GM23338 (cell line): Measurements from ENCODE around the gene CNTNAP2. TPM values are rescaled to one million over a fixed set of nuclear protein-coding genes. Genes with fewer than 3 reads are reported as not detected.

Experiments used
- ATAC-seq: fragments of 200-7000 bp; cut with Tn5 transposase; 3 replicates; pipeline ENCODE4 v1.9.1; 2020
- DNase-seq: peaks from one replicate; pipeline ENCODE4 v3.0.0-alpha.2; 2015; ENCODE audit warnings: low spot score
- H2AFZ ChIP-seq: fragments of 200-600 bp; sonication (generic); 2 replicates; pipeline ENCODE4 v1.8.0; 2016; ENCODE audit warnings: antibody characterized with exemption, mild to moderate bottlenecking, moderate library complexity
- H3F3A ChIP-seq: fragments of 200-600 bp; sonication (generic); replicated peaks from 2 replicates; pipeline ENCODE4 v1.8.0; 2017; ENCODE audit warnings: antibody characterized with exemption, mixed run types, low read depth
- H3K27ac ChIP-seq: fragments of 200-600 bp; sonication (generic); 2 replicates; pipeline ENCODE4 v1.6.1; 2016; ENCODE audit warnings: low read depth
- H3K27me3 ChIP-seq: fragments of 200-600 bp; sonication (generic); 2 replicates; pipeline ENCODE4 v1.8.0; 2016; ENCODE audit warnings: mild to moderate bottlenecking, mixed run types, moderate library complexity; ENCODE audit not compliant: insufficient read depth
- H3K36me3 ChIP-seq: fragments of 200-600 bp; sonication (generic); 2 replicates; pipeline ENCODE4 v1.8.0; 2016; ENCODE audit warnings: mild to moderate bottlenecking; ENCODE audit not compliant: insufficient read depth
- H3K4me1 ChIP-seq: fragments of 200-600 bp; sonication (generic); 2 replicates; pipeline ENCODE4 v1.8.0; 2016; ENCODE audit warnings: mild to moderate bottlenecking, moderate library complexity; ENCODE audit not compliant: insufficient read depth
- H3K4me2 ChIP-seq: fragments of 200-600 bp; sonication (generic); 2 replicates; pipeline ENCODE4 v1.7.1; 2017; ENCODE audit warnings: mixed run types
- H3K4me3 ChIP-seq: fragments of 200-600 bp; sonication (generic); 2 replicates; pipeline ENCODE4 v1.6.1; 2016; ENCODE audit warnings: mixed run types
- H3K79me2 ChIP-seq: fragments of 200-600 bp; sonication (generic); replicated peaks from 2 replicates; pipeline ENCODE4 v1.8.0; 2017; ENCODE audit warnings: mild to moderate bottlenecking; ENCODE audit not compliant: insufficient read depth
- H3K9me2 ChIP-seq: fragments of 200-600 bp; sonication (generic); 2 replicates; pipeline ENCODE4 v1.8.0; 2017; ENCODE audit not compliant: insufficient read depth
- H4K20me1 ChIP-seq: fragments of 200-600 bp; sonication (generic); replicated peaks from 2 replicates; pipeline ENCODE4 v1.8.0; 2017; ENCODE audit warnings: mild to moderate bottlenecking; ENCODE audit not compliant: insufficient read depth
- H3K27ac Mint-ChIP-seq: 2 replicates; pipeline ENCODE4 v1.8.0; 2020; ENCODE audit warnings: inconsistent platforms, mild to moderate bottlenecking, moderate library complexity, mixed read lengths
- H3K27me3 Mint-ChIP-seq: 3 replicates; pipeline ENCODE4 v1.8.0; 2022; ENCODE audit warnings: low read depth, mild to moderate bottlenecking, moderate library complexity, mixed read lengths, inconsistent platforms; ENCODE audit not compliant: insufficient read depth, poor library complexity
- H3K36me3 Mint-ChIP-seq: 3 replicates; pipeline ENCODE4 v1.8.0; 2021; ENCODE audit warnings: low read depth, mild to moderate bottlenecking, inconsistent platforms, moderate library complexity, mixed read lengths
- H3K4me1 Mint-ChIP-seq: 3 replicates; pipeline ENCODE4 v1.8.0; 2020; ENCODE audit warnings: mild to moderate bottlenecking, inconsistent platforms, mixed read lengths
- H3K4me3 Mint-ChIP-seq: 3 replicates; pipeline ENCODE4 v1.8.0; 2021; ENCODE audit warnings: moderate library complexity, mild to moderate bottlenecking, inconsistent platforms, mixed read lengths
- H3K9me3 Mint-ChIP-seq: 3 replicates; pipeline ENCODE4 v1.8.0; 2020; ENCODE audit warnings: moderate library complexity, mild to moderate bottlenecking, inconsistent platforms, mixed read lengths
- EZH2 ChIP-seq: fragments of 200-600 bp; sonication (generic); IDR thresholded peaks from one replicate; pipeline ENCODE4 v1.8.0; 2017; ENCODE audit warnings: antibody characterized with exemption, mild to moderate bottlenecking, low read depth; ENCODE audit not compliant: unreplicated experiment
- JUNB ChIP-seq: IDR thresholded peaks from one replicate; pipeline ENCODE4 v1.6.1; 2016; ENCODE audit warnings: antibody characterized with exemption; ENCODE audit not compliant: unreplicated experiment
- POLR2AphosphoS5 ChIP-seq: IDR thresholded peaks from 2 replicates; pipeline ENCODE4 v1.6.1; 2016; ENCODE audit warnings: antibody characterized with exemption, low read depth
- REST ChIP-seq: IDR thresholded peaks from one replicate; pipeline ENCODE4 v1.6.1; 2018; ENCODE audit warnings: antibody characterized with exemption; ENCODE audit not compliant: unreplicated experiment
- STAT1 ChIP-seq: IDR thresholded peaks from one replicate; pipeline ENCODE4 v1.6.1; 2016; ENCODE audit warnings: antibody characterized with exemption; ENCODE audit not compliant: unreplicated experiment
- ZNF462 ChIP-seq: fragments of 250-450 bp; sonication (Bioruptor Pico); IDR thresholded peaks from 2 replicates; pipeline ENCODE4 v1.5.0; 2020; ENCODE audit warnings: mild to moderate bottlenecking, moderate library complexity
- polyA plus RNA-seq: library from polyadenylated mRNA; unstranded; fragments of >200 nt; fragmentation: Nextera tagmentation; extraction: Ambion mirVana; gene quantifications from 2 replicates; pipeline ENCODE4 v1.2.1, GENCODE V29; 2016
- total RNA-seq: library from RNA; depleted of rRNA; stranded (reverse); fragments of >200 nt; shearing (Covaris generic); gene quantifications from 2 replicates; pipeline ENCODE4 v1.2.3, GENCODE V29; 2014

CNTNAP2 gene
- total and polyA plus RNA-seq, 2 experiments from 2014 or later = 38.2 to 61.3 TPM

DNA sequence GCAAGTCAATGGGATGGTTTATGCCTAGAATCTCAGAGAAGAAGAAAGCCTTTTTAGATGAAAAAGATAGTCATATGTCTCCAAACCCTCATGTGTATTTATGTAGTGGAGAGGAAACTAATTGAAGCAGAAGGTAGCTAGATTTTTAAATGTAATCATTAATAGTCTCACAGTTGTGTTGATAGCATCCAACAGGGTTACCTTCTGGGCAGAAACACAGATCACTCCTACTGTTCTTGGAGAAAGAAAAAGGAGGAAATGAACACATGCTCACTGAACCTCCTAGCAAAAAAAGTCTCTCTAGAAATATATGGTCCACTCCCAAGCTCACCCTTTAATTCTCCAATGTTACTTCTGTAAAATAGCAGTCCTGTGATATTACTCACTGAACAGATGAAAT is 1696.7 kb downstream of the CNTNAP2 start (continued):
- TF ChIP-seq ZNF462 (CRISPR knock-in tag) (no peak), EZH2 (no peak), REST (no peak), POLR2AphosphoS5 (no peak)

DNA sequence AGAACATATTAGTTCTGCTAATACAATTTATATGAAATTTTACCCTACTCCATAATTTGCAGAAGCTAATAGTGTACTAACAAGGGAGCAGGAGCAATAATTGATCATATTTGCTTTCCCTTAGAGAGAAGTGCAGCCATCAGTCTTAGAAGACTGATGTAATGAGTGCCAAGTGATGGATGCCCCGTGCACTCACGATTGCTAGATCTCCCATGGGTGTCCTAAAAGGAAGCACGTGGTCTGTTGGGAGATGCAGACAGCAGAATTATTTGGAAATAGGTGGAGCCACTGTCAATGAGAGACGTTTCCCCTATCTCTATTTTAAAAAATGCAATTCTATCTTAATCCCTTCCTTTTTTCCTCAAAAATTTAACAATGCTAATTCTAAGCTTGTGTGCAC is 1701.7 kb downstream of the CNTNAP2 start:
- ATAC-seq = no peak
- no peaks in the 10 kb centered on the region for H3K27me3 Mint-ChIP-seq
- no peak overlapping the region for H3K4me3 Mint-ChIP-seq
- no peaks in the 10 kb centered on the region for H3K4me1 ChIP-seq
- no peak overlapping the region for H3K27ac ChIP-seq
- H2AFZ ChIP-seq = no peak overlapping the region
- H3K9me2 ChIP-seq = no peaks in the 10 kb centered on the region; the same call in 1 of the 2 replicates
- no peaks in the 10 kb centered on the region for H3K36me3 Mint-ChIP-seq
- no peak overlapping the region for H3K27ac Mint-ChIP-seq
- H3K4me3 ChIP-seq = no peak overlapping the region
- no peaks in the 10 kb centered on the region; the same call in 1 of the 2 replicates for H3K36me3 ChIP-seq
- no peaks in the 10 kb centered on the region for H3K79me2 ChIP-seq
- H3F3A ChIP-seq = no peaks in the 10 kb centered on the region
- DNase-seq = no peak
- peaks cover 7% of the 10 kb centered on the region; the same call in 2 of the 3 replicates for H3K4me1 Mint-ChIP-seq
- H3K4me2 ChIP-seq = no peak overlapping the region
- no peaks in the 10 kb centered on the region for H4K20me1 ChIP-seq
- no peaks in the 10 kb centered on the region for H3K27me3 ChIP-seq
- peaks cover 6% of the 10 kb centered on the region for H3K9me3 Mint-ChIP-seq
- TF ChIP-seq JUNB = no peak
- no peak for TF ChIP-seq REST
- no peak for TF ChIP-seq POLR2AphosphoS5
- TF ChIP-seq STAT1 = no peak
